Smooth muscle cell of the brain vasculature (primary cell): ENCODE measurements around the gene PAGE2B.
"Not testable (repeated sequence)": the region's sequence is repeated elsewhere in the genome, so short reads cannot be mapped to it uniquely, and the experiment has no call there.

ENCODE experiments used
- DNase-seq: peaks from one replicate; pipeline ENCODE4 v3.0.0-alpha.2; 2012; ENCODE audit warnings: low read depth, low spot score

The PAGE2B gene, protein sequence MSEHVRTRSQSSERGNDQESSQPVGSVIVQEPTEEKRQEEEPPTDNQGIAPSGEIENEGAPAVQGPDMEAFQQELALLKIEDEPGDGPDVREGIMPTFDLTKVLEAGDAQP

DNA sequence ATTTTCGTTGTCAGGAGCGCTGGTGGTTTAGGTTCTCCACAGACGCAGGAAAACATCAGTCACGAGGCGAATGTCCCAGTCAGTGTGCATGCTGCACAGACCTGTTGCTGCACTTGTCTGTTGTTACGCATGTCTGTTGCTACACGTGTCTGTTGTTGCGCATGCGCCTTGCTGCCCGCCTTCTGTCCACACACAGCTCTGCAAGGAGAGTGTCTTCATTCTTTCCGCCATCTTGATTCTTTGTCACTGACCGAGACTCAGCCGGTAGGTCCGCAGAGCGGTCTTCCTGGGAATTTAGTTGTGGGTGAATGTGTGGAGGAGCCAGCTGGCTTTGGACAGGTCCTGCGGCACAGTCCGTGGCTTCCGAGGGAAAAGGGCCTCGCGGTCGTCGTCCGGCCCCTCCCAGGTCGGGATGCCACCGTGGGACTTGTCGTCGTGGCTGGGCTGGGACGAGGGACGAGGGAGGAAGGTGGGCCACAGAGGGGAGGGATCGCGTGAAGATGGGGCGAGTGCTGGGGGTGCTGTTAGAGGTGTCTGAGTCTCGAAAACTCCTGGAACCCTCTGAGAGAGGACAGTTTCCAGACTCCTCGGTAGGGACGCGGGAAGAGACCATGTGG lies at the start of gene PAGE2B:
Gene PAGE2B (plus strand): TSS at position 180 of the 617 bp plus-strand sequence. CDS start 1,012 bp downstream, outside the sequence.
- no peak for DNase-seq

DNA sequence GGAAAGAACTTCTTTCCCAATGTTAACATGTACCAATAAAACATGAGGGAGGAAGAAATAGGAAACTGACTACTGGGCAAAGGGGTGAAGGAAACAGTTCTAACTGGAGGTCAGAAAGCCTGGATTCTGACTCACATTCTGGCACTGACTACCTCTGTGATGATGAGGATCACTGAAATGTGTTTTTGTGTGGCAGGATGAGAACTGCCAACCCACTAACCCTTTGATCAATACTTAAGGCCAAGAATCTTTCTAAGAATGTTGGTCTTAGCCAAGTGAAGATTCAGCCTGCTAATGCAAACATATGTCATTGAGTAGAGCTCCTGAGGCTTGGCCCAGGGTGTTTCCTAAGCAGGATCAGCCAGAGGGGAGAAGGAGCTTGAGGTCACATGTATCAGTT lies 48.7 kb upstream of the PAGE2B start:
- no peak for DNase-seq

DNA sequence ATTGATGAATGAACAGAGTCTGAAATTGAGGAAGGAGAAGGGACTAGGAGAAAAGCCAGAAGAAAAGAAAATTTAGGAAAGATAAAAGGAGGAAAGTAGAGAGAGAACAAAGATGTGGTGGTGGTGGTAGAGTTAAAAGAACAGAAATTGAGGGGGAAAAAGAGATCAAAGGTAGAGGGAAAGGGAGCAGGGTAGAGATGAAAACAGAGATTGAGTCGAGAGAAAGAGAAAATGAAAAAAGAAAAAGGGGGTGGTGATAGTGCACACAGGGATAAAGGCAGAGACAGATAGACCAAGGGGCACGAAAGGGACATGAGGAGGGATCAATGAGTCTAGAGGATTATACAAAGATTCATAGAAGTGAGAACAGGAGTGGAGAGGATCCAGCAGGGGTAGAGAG lies 48.0 kb upstream of the PAGE2B start:
- DNase-seq: no peak

DNA sequence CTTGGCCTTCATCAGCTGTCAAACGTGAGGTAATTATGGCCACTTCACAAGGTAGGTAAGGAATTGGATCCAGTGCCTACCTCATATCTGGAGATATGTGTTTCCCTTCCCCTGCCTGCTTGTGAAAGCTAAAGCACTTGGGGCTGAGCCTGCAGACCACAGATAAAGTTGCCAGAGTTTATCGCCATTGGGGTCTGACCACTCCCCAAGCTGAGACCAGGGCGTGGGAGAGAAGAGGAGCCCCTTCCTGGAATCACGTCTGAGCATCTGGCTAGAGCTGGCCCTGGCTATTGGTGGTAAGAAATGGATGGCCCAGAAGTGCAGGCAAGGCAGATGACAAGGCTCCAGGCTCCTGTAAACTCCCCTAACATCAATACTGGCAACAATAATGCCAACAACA lies 46.8 kb upstream of the PAGE2B start:
- DNase-seq: no peak

DNA sequence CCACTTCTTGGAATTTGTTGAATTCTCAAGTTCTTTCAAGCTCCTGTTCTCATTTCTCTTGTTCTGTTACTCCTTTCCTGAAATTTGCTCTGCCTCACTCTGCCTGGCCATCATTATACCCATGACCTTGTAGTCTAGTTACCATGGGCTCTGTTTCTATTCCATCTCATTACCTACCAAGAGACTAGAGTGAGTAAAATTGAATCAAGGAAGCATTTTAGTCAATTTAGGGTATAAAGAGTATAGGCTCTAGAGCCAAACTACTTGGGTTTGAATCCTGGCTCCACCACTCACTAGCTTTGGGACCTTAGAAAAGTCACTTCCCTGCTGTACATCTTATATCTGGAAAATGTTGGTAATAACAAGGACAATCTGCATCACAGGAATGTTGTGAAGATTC lies 46.2 kb upstream of the PAGE2B start:
- no peak for DNase-seq

DNA sequence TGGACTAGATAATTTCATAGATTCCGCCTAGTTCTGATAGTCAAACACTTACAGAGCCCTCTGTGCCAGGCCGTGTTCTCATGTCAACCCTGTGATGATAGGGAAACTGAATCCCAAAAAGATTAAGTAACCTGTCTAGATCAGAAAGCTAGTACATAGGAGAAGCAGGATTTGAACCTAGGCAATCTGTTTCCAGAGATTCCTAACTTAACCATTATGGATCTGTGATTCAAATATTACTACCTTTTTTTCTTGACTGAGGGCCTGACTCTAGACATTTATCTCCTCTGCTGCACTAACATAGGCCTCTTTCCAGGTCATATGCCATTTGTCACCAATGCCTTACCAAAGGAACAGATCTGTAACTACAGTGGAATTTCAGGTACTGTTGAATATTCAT lies 45.5 kb upstream of the PAGE2B start:
- DNase-seq: no peak

DNA sequence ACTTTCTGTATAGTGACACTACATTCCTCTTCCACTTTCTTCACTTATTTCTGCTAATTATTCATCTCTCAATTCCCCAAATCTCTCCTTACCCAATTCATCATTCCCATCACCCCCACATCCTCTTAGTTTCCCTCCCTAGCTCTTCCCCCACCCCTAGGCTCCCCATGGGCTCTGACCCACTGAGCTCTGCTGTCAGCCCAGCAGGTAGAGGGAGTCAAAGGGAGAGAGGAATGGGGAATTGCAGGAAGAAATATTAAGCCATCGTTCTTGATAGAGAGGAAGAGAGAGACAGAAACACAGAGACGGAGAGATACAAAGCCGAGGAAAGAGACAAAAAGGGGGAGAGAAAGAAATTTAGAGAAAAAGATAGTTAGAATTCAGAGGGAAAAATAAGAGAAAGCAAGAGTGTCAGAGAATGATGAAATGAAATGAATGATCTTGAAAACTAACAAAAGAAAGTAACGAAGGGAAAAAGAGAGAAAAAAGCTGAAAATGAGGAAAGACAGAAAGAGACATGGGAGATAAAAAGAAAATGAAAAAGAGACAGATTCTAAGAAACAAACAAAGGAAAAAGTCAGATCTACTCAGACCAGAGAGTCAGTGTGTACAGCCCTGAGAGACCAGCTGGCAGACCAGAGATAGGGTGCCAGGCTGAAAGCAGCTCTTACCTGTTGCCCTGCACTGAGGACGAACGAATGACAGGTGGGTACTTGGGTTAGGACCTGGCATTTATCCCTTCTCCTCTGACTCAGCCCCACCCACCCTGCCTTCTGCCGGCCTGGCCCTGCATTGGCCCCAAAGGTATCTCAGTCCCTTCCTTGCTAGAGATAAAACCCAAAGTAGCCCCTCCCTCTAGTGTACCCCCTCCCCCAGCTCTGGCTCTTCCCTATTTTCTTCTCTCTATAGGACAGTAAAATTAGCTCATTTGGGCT lies 44.3 kb upstream of the PAGE2B start, which contains the start of gene ALAS2:
Gene ALAS2 (minus strand): TSS at position 707 of the 935 bp plus-strand sequence. CDS start 4,977 bp downstream, outside the sequence.
- DNase-seq: no peak

DNA sequence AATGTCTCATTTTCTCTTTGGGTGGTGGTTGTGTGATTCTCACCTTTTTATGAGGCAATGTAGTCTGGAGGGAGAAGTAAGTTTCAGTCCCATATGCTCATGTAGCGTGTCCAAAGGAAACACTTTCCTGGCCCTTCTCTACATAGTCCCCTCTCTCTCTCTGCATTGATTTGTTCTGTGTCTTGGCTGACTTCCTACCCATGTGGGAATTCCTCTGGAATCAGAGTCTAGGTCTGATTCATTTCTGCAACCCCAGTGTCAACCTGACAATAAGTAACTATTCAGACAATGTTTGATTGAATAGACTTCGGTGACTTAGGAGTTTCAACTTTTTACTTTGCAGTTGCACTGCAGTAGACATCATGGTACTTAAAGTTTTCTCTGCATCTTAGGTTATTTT lies 41.4 kb upstream of the PAGE2B start:
- no peak for DNase-seq

DNA sequence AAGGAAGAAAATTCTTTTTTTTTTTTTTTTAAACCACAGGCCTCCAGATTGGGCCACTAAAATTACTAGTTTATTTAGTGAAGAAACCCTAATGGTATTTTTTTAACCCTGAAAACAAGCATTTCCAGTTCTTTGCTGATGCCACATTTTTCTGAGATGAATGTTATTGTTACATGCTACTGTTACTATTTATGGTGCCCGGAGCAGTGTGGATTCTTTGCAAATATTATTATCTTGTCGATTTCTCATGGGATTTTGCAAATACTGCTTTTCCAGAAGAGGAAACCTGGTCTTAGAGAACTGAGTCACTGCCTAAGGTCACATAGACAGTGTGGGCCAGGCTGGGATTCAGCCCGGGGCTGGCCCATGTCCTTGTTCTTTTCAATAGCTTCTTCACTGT lies 35.4 kb upstream of the PAGE2B start:
- DNase-seq: no peak

DNA sequence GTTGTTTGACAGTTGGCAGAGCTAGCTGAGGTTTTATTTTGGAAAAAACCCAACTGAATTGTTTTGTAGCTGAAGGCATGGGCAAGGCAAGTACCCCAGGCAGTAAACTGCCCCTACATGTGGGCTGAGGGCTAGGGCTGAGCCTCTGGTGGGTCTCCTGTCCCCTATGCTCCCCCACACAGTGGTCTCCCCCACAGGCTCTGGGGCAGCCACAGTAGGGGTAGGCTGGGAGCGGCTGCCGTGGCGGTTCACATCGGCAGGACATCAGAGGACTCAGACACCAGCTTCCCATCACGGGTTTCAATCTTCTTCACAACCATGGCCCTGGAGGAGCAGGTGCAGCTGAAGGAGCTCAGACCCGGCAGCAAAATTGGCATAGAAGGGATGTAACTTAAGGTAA lies 33.3 kb upstream of the PAGE2B start:
- no peak for DNase-seq

DNA sequence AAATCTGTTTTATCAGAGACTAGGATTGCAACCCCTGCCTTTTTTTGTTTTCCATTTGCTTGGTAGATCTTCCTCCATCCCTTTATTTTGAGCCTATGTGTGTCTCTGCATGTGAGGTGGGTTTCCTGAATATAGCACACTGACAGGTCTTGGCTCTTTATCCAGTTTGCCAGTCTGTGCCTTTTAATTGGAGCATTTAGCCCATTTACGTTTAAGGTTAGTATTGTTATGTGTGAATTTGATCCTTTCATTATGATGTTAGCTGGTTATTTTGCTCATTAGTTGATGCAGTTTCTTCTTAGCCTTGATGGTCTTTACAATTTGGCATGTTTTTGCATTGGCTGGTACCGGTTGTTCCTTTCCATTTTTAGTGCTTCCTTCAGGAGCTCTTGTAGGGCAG lies 24.2 kb upstream of the PAGE2B start:
- DNase-seq: not testable (repeated sequence)

DNA sequence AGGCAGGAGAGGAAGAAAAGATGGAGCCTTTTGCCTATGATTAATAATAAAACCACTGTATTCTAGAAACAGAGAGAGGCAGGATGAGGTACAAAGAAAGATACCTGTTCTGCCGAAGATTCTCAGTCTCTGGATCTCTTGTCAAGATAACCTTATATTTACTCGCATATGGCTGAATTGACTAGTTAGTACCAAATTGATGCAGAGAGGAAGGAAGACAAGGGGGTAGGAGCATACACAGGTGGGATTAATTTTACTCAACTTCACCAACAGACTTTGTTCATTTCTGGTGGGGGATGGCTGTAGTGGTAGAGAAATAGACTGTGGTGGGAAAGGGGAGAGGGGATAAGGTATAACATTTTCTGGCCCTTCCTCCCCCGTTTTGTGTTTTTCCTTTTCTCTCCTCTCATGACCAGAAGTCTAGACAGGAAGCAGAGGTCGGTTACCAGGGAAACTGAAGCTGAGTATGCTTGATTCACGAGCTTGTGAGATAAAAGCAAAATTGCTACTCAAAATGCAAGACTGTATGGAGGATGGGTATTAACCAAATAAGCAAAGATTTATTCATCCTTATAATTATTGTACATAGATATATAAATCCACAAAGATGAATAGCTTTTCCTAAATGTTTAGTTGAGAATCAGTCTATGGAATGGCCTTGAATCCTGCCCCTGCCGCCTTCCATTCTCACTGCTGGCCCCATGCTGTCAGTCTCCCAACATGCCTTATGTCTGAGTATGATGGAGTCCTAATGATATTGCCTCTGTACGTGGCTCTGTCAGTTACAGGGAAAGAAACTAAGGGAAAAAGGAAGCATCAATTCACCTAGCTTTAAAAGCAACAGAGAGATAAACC lies 17.8 kb upstream of the PAGE2B start:
- DNase-seq: no peak

DNA sequence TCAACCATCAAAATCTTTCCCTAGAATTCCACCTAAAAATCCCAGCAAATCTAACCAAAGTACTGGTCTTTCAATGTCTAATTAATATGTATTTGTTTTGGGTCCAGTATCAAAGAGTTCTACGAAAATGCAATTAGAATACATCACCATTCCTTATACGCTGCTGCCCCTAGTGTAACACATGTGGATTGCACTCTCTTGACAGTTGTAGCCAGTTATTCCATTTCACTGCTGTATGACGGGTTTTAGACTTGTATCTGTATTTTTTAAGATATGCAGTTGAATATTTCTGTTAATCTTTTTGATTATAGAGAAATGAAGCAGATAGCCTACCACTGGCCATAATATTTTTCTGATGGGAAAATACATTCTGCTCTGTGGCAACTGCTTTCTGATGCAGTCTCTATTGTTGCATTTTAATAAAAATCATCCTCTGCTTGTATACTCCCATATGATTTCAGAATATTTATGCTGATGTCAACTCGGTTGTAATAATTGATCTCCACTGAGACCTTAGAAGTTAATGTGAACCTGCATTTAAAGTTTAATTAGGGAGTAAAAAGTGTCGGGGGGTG lies 17.1 kb upstream of the PAGE2B start:
- DNase-seq: no peak

DNA sequence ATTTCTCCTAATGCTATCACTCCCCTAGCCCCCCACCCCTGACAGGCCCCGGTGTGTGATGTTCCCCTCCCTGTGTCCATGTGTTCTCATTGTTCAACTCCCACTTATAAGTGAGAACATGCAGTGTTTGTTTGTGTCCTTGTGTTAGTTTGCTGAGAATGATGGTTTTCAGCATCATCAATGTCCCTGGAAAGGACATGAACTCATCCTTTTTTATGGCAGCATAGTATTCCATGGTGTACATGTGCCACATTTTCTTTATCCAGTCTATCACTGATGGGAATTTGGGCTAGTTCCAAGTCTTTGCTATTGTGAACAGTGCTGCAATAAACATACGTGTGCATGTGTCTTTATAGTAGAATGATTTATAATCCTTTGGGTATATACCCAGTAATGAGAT lies 7.7 kb upstream of the PAGE2B start:
- not testable (repeated sequence) for DNase-seq

DNA sequence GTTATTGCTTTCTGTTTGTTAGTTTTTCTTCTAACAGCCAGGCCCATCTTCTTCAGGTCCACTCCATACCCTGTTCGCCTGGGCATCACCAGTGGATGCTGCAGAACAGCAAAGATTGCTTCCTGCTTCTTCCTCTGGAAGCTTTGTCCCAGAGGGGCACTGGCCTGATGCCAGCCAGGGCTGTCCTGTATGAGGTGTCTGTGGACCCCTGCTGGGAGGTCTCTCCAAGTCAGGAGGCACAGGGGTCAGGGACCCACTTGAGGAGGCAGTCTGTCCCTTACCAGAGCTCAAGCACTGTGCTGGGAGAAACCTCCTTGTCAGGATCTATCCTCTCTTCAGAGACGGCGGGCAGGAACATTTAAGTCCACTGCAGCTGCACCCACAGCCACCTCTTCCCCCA lies 2.5 kb upstream of the PAGE2B start:
- no peak for DNase-seq

DNA sequence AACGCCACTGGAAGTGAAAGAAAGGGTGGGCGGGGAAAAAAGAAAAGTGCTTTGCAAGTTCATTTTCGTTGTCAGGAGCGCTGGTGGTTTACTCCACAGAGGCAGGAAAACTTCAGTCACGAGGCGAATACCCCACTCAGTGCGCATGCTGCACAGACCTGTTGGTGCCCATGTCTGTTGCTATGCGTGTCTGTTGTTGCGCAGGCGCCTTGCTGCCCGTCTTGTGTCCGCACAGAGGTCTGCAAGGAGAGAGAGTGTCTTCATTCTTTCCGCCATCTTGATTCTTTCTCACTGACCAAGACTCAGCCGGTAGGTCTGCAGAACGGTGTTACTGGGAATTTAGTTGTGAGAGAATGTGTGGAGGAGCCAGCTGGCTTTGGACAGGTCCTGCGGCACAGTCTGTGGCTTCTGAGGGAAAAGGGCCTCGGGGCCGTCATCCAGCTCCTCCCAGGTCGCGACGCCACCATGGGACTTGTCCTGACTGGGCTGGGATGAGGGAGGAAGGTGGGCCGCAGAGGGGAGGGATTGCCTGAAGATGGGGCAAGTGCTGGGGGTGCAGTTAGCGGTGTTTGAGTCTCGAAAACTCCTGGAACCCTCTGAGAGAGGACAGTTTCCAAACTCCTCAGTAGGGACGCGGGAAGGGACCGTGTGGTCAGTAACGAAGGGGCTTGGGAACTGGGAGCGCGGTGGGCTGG lies 14.1 kb downstream of the PAGE2B start, which contains the start of gene PAGE2:
Gene PAGE2 (plus strand): TSS at position 224 of the 695 bp plus-strand sequence. CDS start 1,003 bp downstream, outside the sequence.
- no peak for DNase-seq

DNA sequence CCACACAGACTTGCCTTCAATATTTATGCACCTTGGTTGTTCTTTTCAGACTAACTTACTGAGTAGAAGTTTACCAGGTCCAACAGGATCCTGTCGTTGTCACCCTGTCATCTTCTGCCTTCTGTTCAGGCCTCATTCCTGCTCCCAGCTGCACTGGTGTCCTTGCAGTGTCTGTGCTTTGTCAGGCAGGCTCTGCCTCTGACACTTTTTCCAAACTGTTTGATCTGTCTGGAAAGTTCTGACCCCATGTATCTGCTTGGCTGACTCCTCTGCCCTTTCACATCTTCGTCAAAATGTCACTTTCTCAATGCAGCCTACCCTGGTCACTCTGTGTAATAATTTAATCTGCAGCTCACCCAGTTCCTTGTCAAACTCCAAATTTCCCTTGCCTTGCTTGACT lies 23.9 kb downstream of the PAGE2B start:
- no peak for DNase-seq

DNA sequence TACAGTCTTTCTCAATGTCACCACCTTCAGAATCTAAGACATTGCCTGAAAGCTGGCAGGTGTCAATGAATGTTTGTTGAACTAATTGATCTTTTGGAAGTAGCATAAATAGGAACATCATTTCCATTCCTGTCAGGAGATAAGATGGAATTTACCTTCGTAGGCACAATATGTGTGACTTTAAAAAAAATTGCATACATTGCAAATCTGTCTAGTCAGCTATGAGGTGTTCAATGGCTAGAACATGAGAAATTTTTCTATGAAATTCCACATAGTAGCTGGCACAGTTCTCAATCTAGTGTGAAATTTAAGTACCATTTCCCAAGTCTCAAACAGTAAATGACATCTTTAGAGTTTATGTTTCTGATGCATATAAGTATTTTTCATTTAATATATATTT lies 24.3 kb downstream of the PAGE2B start:
- no peak for DNase-seq

DNA sequence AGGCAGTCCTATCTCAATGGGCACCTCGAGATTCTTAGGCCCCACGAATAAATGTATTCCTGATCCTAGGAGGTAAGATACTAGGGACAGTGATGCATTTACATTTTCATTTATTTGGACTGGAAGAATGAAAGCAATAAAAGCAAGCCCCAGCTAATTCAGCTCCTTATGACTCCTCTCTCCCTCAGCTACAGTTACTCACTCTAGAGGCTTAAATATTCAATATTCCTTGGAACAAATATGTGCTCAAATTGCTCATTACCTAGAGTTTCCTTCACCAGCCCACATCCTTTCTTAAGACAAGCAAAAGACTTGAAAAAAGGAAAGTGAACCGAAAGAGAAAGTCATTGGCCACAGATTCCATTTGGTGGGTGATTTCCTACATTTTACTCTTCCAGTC lies 27.9 kb downstream of the PAGE2B start:
- no peak for DNase-seq

DNA sequence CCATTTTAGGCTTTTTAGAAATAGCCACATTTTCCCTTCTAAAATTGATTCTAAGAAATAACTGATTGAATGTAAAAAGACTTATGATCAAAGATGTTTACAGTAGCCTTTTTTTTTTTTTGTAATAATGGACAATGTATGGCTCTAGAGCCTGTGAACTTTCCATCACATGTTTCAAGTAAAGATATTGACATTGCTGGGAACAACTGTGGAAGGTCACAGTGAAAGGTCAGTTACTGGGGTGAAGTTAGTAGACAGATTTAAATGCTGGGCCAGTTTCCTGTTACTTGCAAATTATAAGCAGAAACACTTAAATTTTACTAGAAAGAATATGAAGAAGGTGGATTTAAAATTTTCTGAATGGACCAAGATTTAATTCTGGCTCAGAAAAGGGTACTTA lies 32.4 kb downstream of the PAGE2B start:
- no peak for DNase-seq

DNA sequence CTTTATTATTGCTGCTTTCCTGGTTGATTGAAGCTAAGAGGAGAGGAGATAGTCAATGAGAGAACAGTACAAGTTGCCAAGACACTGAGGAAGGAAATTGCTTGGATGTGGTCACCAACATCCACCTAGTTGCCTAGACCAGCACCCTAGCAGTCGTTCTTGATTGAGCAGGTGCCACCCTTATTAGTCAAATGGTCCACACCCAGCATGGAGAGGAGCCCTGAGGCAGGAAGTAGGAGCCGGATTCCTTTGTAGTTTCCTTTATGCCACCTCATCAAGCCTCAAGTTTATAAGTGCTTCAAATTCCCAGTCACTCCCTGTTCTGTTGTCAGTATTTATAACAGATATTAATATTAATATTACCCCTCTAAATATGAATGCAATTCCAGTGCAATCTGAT lies 33.1 kb downstream of the PAGE2B start:
- no peak for DNase-seq
